Uterus (tissue), 2 donors: Measurements from ENCODE around the gene METTL25.

Source experiments
- POLR2A ChIP-seq, 2 donors: fragments of 450-650 bp; IDR thresholded peaks; one replicate each; pipeline ENCODE4 v1.6.1; 2016; ENCODE audit warnings: antibody characterized with exemption in 2 of 2, mild to moderate bottlenecking in 1 of 2, moderate library complexity in 1 of 2
- TF ChIP-seq, protein P1 (sequence below), 4 experiments: fragments of 200-600 bp in 2 of 4; fragments of 450-650 bp in 2 of 4; sonication (generic) in 2 of 4; IDR thresholded peaks; one replicate each; pipeline ENCODE4 v1.5.1; 2016 to 2019; ENCODE audit warnings: antibody characterized with exemption in 4 of 4, mild to moderate bottlenecking in 2 of 4, moderate library complexity in 1 of 4

DNA sequence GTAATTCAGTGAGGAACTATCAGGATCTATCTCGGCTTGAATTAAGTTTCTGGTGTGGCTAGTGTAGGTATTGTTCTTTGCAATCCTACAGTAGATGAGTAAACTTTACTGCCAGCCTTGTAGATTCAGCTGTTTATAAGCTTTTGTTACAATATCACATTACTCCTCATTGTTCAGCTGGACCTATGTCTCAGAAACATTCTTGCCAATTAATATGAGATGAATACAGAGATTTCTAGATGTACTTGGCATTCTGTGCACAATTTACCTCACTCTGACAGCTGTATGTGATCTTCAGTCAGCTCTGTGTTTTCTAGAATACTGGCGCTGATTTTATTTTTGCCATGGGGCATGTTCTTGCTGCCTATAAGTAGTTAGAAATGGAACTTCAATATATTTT lies 55.7 kb downstream of the METTL25 start:
- TF ChIP-seq, protein P1, sequence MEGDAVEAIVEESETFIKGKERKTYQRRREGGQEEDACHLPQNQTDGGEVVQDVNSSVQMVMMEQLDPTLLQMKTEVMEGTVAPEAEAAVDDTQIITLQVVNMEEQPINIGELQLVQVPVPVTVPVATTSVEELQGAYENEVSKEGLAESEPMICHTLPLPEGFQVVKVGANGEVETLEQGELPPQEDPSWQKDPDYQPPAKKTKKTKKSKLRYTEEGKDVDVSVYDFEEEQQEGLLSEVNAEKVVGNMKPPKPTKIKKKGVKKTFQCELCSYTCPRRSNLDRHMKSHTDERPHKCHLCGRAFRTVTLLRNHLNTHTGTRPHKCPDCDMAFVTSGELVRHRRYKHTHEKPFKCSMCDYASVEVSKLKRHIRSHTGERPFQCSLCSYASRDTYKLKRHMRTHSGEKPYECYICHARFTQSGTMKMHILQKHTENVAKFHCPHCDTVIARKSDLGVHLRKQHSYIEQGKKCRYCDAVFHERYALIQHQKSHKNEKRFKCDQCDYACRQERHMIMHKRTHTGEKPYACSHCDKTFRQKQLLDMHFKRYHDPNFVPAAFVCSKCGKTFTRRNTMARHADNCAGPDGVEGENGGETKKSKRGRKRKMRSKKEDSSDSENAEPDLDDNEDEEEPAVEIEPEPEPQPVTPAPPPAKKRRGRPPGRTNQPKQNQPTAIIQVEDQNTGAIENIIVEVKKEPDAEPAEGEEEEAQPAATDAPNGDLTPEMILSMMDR (IDR thresholded peaks at IDR 0.05), result no peak
- TF ChIP-seq POLR2A (IDR thresholded peaks at IDR 0.05), result no peak
